Measurements from ENCODE around the gene LUC7L3. TPM values are rescaled to one million over a fixed set of nuclear protein-coding genes. Genes with fewer than 3 reads are reported as not detected.

The LUC7L3 gene
- total and polyA plus RNA-seq, 2 donors (not counting 1 experiment from before 2014, with no cell fraction given) = 42.9 to 311 TPM

- Histone ChIP-seq H3K9ac (ENCODE audit: low read length) (peak overlapping the region; percentile 91), H3K27me3 (replicated peaks in 1 of 4; ENCODE audit: control extremely low read depth in 1 of 4, control insufficient read depth in 3 of 4, insufficient read depth in 4 of 4, low read length in 3 of 4) (no peaks in the 10 kb centered on the region), H3K9me3 (ENCODE audit: control extremely low read depth in 1 of 3, control insufficient read depth in 2 of 3, insufficient read depth in 1 of 3, low read length in 2 of 3) (peaks cover 0 to 2% (median 0%) of the 10 kb centered on the region in 3 donors), H3K4me3 (ENCODE audit: control extremely low read depth in 1 of 5, extremely low read depth in 1 of 5, insufficient read depth in 1 of 5, low read depth in 2 of 5, low read length in 4 of 5) (peak overlapping the region; percentile 75 to 97 (median 87)), H3K4me1 (ENCODE audit: control insufficient read depth in 2 of 2, insufficient read depth in 2 of 2, low read length in 2 of 2) (peaks cover 38 to 39% of the 10 kb centered on the region in 2 donors), H2AFZ (ENCODE audit: insufficient read depth, low read depth, low read length, poor library complexity, severe bottlenecking) (no peak overlapping the region), H3K36me3 (replicated peaks in 1 of 2; ENCODE audit: control extremely low read depth in 1 of 2, control insufficient read depth in 1 of 2, extremely low read depth in 1 of 2, insufficient read depth in 2 of 2, low read length in 1 of 2) (peaks cover 1 to 12% of the 10 kb centered on the region in 2 experiments), H3K79me2 (ENCODE audit: control insufficient read depth, insufficient read depth, low read length) (peaks cover 70% of the 10 kb centered on the region), H3K4me2 (replicated peaks; ENCODE audit: low read depth, low read length, poor library complexity, severe bottlenecking) (peak overlapping the region; percentile 71), H3K27ac (ENCODE audit: low read length in 2 of 2) (peak overlapping the region in 1 of 2 donors; percentile 96), H4K20me1 (ENCODE audit: control insufficient read depth, insufficient read depth, low read length, poor library complexity, severe bottlenecking) (peaks cover 44% of the 10 kb centered on the region)
- H3K4me1 Mint-ChIP-seq = peaks cover 44% of the 10 kb centered on the region
- no peaks in the 10 kb centered on the region for H3K27me3 Mint-ChIP-seq
- intact Hi-C loops (cut with micrococcal nuclease) = loop anchor here (5.0 kb wide), 1 partner anchor 41 kb away; no protein-coding TSS in a partner anchor
- TF ChIP-seq EZH2 (IDR thresholded peaks at IDR 0.05; ENCODE audit: borderline replicate concordance, insufficient read depth, low read depth, low read length, poor library complexity, severe bottlenecking) = no peak
- no peak for TF ChIP-seq CTCF (IDR thresholded peaks at IDR 0.05)
- CTCF ChIA-PET = no interaction called here
- 0% methylated on average over 1 of the region's 7 CpGs for WGBS (ENCODE audit: insufficient coverage)
- ATAC-seq (ENCODE audit: low read depth) = no peak
- POLR2A ChIA-PET = interaction anchor here (0.7 to 1.0 kb wide), 3 partner anchors 144 to 267 kb away, joined by 3 to 7 read pairs (median 4); partner anchors contain the start of gene TOB1
- peak; percentile 27 for DNase-seq
- H3K27ac Mint-ChIP-seq = peak overlapping the region; percentile 99
- H3K4me3 Mint-ChIP-seq = peak overlapping the region; percentile 98
- no peaks in the 10 kb centered on the region for H3K9me3 Mint-ChIP-seq (ENCODE audit: insufficient read depth)
Measured at GRCh38 chr17:50721194-50722010, 2.0 kb downstream of the LUC7L3 start.

- H3K4me3 Mint-ChIP-seq = peak overlapping the region; percentile 69
- Histone ChIP-seq H3K9me3 (ENCODE audit: control extremely low read depth in 1 of 3, control insufficient read depth in 2 of 3, insufficient read depth in 1 of 3, low read length in 2 of 3) (peaks cover 0 to 2% (median 0%) of the 10 kb centered on the region in 3 donors), H3K36me3 (replicated peaks in 1 of 2; ENCODE audit: control extremely low read depth in 1 of 2, control insufficient read depth in 1 of 2, extremely low read depth in 1 of 2, insufficient read depth in 2 of 2, low read length in 1 of 2) (peaks cover 1 to 14% of the 10 kb centered on the region in 2 experiments), H3K79me2 (ENCODE audit: control insufficient read depth, insufficient read depth, low read length) (peaks cover 84% of the 10 kb centered on the region), H3K27me3 (replicated peaks in 1 of 4; ENCODE audit: control extremely low read depth in 1 of 4, control insufficient read depth in 3 of 4, insufficient read depth in 4 of 4, low read length in 3 of 4) (no peaks in the 10 kb centered on the region), H3K4me1 (ENCODE audit: control insufficient read depth in 2 of 2, insufficient read depth in 2 of 2, low read length in 2 of 2) (peaks cover 45 to 46% of the 10 kb centered on the region in 2 donors), H3K27ac (ENCODE audit: low read length in 2 of 2) (no peak overlapping the region), H4K20me1 (ENCODE audit: control insufficient read depth, insufficient read depth, low read length, poor library complexity, severe bottlenecking) (peaks cover 58% of the 10 kb centered on the region), H3K9ac (ENCODE audit: low read length) (no peak overlapping the region), H3K4me3 (ENCODE audit: control extremely low read depth in 1 of 5, extremely low read depth in 1 of 5, insufficient read depth in 1 of 5, low read depth in 2 of 5, low read length in 4 of 5) (no peak overlapping the region), H3K4me2 (replicated peaks; ENCODE audit: low read depth, low read length, poor library complexity, severe bottlenecking) (peak overlapping the region; percentile 37), H2AFZ (ENCODE audit: insufficient read depth, low read depth, low read length, poor library complexity, severe bottlenecking) (no peak overlapping the region)
- CTCF ChIA-PET = no interaction called here
- peak overlapping the region; percentile 32 for H3K27ac Mint-ChIP-seq
- ATAC-seq (ENCODE audit: low read depth) = no peak
- intact Hi-C loops (cut with micrococcal nuclease) = loop anchor here (5.0 kb wide), 1 partner anchor 40 kb away; no protein-coding TSS in a partner anchor
- TF ChIP-seq EZH2 (IDR thresholded peaks at IDR 0.05; ENCODE audit: borderline replicate concordance, insufficient read depth, low read depth, low read length, poor library complexity, severe bottlenecking) = no peak
- TF ChIP-seq CTCF (IDR thresholded peaks at IDR 0.05) = no peak
- H3K27me3 Mint-ChIP-seq = no peaks in the 10 kb centered on the region
- POLR2A ChIA-PET = no interaction called here
- no peak for DNase-seq
- 71% methylated on average over 1 of the region's 3 CpGs for WGBS (ENCODE audit: insufficient coverage)
- H3K4me1 Mint-ChIP-seq = peaks cover 54% of the 10 kb centered on the region
- no peaks in the 10 kb centered on the region for H3K9me3 Mint-ChIP-seq (ENCODE audit: insufficient read depth)
Measured at GRCh38 chr17:50722746-50723145, 3.3 kb downstream of the LUC7L3 start.

Data from B cell (primary cell).